Fibroblast of gingiva (primary cell): ENCODE results near the gene LRRC17.
"Not testable (repeated sequence)": the region's sequence is repeated elsewhere in the genome, so short reads cannot be mapped to it uniquely, and the experiment has no call there.

ENCODE experiments used
- DNase-seq: peaks from one replicate; pipeline ENCODE4 v3.0.0-alpha.2; 2011; ENCODE audit warnings: low read depth

Gene LRRC17

DNA sequence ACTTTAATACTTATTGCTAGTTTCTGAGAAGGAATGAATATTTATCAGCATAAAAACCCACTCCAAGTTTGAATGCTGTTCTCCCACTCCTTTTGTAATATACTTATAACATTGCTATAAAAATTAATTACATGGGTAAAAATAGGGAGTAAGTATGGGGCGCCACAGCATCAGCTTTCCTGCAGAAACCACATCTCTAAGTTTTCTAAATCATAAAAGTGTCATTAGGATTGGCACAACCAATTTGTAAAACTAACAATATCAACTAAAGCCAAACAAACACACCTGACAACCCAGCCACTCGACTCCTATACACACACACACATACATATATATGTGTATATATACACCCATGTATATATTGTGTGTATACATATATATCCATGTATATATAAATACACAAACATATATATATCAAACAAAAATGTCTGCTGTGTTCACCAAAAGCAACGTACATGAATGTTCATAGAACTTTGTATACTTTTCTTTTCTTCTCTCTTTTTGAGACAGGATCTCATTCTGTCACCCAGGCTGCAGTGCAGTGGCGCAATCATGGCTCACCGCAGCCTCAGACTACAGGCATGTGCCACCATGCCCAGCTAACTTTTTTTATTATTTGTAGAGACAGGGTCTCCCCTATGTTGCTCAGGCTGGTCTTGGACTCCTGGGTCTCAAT lies 14.8 kb upstream of the LRRC17 start:
- DNase-seq: no peak

DNA sequence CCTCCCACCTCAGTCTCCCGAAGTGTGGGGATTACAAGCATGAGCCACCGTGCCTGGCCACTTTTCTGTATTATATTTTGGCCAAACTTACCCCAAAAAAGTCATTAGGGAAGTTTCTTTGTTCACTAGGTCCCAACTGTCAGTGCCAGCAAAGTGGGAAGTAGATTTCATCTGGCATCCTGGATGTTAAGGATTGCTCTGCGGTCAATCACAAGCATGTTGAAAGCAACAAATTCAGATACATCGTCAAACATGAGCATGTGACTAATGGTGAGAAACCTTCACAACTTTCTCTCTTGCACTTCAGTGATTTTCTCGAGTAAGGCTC lies 14.3 kb upstream of the LRRC17 start:
- no peak for DNase-seq

DNA sequence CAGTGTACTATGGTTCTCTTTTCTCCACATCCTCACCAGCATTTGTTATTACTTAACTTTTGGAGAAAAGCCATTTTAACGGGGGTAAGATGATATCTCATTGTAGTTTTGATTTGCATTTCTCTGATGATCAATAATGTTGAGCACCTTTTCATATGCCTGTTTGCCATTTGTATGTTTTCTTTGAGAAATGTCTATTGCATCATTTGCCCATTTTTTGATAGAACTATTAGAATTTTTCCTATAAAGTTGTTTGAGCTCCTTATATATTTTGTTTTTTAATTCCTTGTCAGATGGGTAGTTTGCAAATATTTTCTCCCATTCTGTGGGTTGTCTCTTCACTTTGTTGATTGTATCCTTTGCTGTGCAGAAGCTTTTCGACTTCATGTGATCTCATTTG lies 10.7 kb upstream of the LRRC17 start:
- not testable (repeated sequence) for DNase-seq

DNA sequence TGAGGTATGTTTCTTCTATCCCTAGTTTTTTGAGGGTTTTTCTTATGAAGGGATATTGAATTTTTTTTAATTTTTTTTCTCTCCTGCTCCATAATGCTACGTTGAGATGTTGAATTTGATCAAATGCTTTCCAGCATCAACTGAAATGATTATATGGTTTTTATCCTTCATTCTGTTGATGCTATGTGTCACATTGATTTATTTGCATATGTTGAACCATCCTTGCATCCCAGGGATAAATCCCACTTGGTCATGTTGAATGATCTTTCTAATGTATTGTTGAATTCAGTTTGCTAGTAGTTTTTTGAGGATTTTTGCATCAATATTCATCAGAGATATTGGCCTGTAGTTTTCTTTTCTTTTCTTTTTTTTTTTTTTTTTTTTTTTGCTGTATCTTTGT lies 9.2 kb upstream of the LRRC17 start:
- not testable (repeated sequence) for DNase-seq

DNA sequence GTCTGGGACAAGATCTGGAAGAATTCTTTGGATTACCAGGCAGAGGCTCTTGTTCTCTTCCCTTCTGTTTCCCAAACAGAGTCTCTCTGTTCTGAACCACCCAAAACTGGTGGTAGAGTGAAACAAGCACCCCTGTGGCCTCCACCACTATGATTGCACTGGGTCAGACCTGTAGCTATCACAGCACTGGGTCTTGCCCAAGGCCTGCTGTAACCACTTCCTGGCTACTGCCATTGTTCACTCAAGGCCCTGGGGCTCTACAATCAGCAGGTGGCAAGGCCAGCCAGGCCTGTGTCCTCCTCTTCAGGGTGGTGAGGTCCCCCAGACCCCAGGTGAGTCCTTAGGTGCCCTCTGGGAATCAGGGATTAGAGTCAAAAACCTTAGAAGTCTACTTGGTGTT lies 4.1 kb upstream of the LRRC17 start:
- no peak for DNase-seq

DNA sequence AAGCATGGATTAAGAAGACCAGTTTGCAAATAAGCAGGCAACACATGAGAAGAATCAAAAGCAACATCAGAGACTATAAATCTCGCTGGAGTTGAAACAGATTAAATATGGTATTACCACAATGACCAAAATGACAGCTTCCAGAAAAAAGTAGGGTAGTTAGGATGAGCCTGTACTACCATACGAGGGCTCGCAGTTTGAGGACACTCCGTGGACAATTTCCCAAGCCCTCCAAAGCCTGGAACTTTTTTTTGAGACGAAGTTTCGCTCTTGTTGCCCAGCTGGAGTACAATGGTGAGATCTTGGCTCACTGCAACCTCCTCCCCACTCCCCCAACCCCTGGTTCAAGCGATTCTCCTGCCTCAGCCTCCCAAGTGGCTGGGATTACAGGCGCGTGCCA lies 1.0 kb downstream of the LRRC17 start:
- no peak for DNase-seq

DNA sequence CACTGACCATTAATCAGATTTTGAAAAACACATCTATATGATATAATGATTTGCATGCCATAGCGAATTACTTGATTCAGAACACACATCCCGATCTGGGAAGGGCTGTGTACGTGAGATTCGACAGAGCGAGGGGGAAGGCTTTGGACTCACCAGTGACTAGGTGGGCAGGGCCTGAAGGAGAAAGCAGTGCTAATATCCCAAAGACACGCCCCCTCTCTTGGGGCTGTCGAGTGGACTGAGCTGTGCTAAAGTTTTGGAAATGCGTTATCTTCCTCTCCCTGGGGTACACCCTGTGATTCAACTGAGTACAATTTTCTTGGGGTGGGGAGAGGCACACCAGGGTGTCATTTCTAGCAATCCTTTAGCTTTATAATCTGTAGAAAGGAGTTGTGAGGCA lies 1.8 kb downstream of the LRRC17 start:
- no peak for DNase-seq

DNA sequence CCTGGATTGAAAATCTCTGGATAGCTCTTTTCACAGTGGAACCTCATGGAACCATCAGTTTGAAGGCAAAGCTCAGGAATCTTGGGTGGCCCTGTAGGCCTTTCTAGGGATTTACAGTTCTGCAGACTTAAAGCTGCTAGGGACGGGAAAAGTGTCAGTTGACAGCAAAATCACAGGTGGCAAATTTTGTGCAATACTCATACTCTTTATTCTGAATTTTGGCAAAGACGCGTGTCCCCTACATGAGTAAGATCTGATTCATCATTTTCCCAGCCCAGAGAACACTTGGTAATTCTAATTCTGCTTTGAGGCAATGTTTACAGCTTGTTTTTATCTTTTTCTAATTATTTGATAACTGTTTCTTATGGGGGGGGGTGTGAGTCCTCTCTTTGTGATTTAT lies 3.6 kb downstream of the LRRC17 start:
- DNase-seq: peak; percentile 29

DNA sequence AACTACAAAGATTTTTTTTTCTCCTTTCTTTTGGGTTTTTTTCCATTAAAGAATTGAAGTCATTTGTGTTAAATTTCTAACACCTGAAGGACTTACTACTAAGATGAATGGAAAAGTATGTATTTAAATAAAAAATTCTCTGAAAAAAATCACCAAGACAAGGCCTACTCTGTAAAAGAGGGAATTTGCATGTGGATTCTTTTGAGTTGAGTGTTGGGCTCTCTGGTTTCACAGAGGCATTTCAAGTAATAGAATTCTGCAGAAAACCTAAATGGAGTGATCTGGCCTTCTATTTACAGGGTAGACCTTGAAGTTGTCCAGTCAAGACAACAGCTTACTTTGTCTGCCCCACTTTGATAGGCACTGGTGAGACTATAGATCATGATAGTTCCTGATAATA lies 4.1 kb downstream of the LRRC17 start:
- peak; percentile 34 for DNase-seq

DNA sequence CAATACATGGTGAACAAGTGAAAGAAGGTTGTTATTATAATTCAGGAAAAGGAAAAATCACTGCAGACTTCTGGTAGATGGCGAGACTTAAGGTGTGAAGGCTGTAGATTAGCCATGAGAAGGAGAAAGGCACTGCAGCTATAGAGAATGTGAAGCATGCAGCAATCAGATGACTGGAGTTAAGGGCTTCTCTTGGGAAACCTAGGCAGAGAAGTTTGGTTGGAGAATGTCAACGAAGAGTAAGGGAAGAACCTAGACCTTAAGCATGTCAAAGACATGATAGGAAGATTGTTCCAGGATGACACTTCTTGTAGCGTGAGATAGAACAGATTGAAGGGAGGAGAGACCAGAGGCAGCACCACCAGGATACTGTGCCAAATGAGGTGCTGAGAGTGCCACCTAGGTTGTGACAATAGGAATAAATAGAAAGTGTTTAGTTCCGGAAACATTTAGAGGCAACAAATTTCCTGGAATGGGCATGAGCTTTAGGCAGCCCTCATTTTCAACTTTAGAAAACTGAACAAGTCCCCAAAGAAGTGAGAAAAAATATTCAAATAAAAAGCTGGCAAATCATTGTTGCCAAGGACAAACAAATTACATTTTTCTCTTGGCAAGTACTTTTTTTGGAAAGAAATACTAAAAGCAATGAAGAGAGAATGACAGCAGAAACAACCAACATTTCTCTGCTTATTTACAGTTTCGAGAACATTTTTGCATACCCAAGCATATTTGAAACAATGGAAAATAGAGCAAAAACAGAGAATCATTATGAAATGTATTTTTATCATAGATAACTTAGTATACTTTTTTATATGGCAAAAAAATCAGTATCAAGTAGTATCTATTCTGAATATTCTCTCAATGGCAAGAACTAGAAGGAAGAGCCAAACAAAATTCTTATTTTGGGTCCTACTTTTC lies 4.9 kb downstream of the LRRC17 start:
- no peak for DNase-seq

DNA sequence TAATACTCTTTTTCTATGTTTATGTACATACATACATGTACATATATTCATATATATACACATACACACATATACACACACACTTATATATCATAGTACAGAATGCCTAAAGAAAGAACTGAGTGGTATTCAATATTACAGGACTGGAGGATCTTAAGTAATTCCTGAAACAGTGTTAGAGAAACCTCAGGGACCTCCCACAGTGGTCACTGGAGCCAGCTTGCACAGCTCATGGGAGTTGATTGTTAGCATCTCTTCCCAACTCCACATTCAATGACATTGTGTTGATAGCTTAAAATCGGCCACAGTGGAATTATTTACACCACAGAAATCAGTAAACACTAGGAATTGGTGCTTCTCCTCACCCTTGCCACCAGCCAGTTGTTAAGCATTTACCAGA lies 6.0 kb downstream of the LRRC17 start:
- no peak for DNase-seq

DNA sequence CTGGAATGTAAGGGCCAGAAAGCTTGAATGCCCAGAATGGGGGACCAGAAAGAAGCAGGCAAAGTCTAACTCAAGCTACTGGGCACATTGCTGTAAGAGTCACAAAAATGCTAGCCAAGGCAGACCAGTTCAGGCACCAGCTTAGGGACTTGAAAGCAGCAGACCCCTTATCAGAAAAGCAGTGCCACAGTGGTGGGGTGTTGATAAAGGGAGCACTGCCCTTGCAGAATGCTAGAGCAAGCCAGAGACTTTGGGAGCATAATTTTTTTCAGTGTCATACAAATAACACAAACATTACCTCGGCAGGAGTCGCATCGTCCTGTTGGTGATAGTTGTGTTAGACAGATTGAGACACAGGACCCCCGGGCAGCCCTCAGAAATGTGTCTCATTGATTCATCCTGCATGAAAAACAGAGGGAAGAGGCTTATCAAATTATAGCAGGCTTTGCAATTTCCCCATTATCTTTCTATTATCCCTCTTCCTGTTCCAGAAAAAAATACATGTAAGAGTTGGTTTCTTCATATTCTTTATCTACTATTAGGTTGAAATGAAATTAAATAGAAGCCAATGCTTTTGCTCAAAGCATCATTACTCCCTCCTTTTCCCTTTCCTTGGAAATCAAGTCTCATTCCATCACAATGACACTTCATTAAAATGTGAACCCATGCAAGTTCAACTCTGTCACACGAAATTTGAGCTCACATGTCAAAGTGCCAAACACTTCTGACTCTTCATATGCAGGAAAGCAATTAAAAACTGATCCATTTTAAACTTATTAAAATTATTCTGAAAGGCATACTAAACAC lies 13.4 kb downstream of the LRRC17 start:
- DNase-seq: peak; percentile 26

DNA sequence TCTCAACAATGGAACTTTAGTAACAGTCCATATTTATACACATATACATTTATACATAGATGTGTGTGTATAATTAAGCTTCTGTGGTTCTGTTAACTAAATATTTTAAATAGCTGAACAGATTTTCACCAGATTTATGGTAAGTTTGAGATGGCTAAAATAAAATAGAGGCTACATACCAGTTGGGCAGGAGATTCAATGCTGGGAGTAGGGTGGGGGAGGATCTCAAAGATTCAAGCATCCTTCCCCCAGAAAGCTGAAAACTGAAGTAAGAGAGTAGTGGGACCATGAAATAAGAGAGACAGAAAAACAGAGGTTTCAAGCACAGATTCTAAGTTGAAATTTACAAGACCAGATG lies 14.0 kb downstream of the LRRC17 start:
- no peak for DNase-seq

DNA sequence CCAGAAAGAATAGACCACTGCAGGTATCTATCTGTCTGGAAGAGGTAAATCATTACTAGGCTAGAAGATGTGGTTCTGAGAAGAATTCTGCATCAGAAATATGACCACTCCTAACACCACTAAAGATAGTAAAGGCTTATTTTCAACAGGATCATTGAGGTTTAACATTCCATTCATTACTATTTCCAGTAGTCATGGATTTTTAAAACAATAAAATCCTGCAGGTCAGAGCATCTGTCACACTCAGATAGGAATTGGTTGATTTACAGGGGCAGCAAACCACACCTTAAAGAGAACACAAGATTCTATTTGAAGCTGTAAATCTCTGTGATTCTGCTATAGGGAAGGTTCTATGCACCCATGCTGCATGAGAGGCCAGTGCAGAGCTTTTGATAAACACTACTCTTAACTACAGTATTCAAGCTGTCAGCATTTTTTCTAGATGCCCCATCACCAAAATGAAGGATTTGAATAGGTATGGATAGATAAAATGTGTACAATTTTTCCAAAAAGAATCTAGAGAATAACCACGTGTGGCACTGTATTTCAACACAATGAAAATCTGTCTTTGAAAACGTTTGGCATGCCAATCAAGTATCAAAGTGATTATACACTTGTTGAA lies 14.6 kb downstream of the LRRC17 start:
- DNase-seq: no peak

DNA sequence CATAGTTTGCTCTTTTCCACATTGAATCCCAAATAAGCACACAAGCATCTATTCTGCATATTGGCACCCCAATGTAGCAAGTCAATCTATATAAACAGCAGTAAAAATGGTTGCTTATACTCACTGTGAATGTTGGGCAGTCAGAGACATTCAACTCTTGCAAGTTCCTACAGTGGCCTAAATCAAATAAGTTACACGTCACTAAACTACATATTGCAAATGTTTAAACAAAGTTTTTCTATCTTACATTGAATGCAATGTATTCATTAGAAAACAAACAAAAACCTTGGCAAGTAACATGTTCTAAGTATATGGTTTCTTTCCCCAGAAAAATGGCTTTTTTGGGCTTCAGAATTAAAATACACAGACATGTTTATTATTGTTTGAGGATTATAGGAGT lies 19.0 kb downstream of the LRRC17 start:
- DNase-seq: no peak

DNA sequence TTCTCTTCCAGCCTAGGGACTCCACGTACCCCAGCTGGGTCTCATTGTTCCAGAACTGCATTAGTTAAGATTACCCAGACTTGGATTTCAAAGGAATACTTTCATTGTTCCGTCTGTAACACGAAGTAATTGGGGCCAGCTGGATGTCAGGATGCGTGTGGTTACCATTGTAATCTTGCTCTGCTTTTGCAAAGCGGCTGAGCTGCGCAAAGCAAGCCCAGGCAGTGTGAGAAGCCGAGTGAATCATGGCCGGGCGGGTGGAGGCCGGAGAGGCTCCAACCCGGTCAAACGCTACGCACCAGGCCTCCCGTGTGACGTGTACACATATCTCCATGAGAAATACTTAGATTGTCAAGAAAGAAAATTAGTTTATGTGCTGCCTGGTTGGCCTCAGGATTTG lies 21.0 kb downstream of the LRRC17 start:
- peak; percentile 97 for DNase-seq

DNA sequence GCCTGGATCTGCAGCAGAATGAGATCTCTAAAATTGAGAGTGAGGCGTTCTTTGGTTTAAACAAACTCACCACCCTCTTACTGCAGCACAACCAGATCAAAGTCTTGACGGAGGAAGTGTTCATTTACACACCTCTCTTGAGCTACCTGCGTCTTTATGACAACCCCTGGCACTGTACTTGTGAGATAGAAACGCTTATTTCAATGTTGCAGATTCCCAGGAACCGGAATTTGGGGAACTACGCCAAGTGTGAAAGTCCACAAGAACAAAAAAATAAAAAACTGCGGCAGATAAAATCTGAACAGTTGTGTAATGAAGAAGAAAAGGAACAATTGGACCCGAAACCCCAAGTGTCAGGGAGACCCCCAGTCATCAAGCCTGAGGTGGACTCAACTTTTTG lies 21.4 kb downstream of the LRRC17 start:
- no peak for DNase-seq

DNA sequence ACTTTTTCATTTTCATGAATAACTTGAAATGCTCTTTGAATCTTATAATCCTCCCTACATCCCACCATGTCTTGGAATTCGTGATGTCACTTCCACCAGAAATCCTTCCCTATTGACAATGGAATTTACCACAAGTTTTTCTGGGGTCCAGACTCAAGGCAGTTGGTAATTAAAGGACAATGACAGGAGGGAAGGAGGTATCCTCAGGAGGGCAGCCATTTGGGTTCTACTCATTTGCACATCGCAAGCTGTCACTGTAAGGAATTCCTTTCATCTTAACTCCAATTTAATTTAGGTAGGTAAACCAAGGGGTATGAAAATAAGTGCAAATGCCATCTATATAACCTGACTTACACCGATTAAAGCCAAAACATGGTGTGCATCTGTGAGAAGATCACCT lies 21.9 kb downstream of the LRRC17 start:
- no peak for DNase-seq

DNA sequence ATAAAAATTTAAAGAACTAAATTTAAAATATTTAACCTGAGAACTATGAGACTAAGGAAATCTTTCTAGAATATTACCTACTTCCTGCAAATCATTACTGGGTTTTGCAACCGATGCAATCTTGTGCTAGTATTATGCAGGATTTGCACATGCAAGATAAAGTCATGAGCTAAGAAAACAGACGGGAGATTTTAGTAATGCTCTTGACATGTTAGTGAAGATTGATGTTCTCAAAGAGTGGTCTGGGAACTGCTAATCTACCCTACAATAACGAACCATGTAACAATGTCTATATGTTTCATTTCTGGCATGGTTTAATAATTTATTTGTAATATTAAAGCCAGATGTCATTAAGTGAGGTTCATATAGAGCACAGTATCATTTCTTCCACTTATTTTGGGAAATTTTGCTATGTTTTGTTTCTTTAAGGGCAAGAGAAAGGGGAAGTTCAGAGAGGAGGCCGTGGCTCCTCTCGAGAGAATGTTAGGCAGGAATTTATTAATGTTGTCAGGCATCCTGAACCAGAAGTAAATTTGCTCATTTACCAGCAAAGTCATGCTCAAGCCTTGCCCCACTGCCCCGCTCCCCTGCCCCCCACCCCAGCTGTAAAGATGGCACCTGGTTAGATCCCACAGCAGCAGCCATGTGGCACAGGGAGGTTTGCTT lies 22.8 kb downstream of the LRRC17 start:
- peak; percentile 17 for DNase-seq

DNA sequence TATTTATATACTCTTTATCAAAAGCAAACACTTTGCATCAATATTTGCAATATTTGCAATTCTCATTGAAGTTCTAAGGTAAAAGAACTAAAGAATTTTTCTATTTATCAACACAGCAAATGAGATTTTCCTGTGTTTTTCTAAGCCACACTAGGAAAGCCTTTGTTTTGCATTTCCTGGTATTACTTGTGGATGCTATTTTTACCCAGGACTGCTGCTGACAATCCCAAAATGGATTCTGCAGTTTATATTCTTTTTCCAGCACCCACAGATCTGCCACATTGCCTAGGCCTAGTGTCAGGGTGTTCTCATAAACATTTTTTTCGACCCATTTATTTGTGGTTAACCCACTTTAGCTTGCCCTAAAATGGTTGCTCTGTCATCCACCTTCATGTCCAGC lies 25.9 kb downstream of the LRRC17 start:
- no peak for DNase-seq

DNA sequence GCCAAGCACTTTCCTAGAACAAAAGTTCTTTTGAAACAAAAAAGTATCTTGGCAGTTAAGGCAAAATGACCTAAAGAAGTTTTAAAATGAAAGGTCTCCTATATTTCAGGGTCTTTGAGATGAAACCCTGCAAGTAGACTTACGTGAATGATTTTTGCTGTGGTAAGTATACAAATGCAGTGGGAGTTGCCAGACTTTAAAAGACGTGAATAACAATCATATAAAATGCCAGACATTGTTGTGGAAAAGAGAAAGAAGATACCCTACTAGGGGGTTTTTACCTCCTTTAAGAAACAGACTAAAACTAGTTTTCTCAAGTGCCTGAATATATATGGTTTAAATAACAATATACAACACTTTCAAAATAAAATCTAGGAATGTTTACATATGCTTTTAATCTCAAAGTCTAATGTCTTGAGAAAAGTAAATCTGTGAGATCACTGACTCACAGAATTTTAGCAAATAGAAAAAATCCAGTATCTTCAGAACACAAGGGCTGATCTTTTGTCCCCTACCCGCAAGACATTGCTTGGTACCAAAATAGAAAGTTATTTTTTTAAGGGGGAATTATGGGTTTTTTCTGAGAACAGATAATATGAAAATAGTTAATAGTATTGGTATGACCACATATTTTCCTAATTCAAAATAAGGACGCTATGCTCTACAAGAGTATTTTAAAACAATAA lies 29.5 kb downstream of the LRRC17 start:
- no peak for DNase-seq
